Heart right ventricle (tissue), 16 donors: ENCODE results near the gene RGR. TPM values are rescaled to one million over a fixed set of nuclear protein-coding genes. Genes with fewer than 3 reads are reported as not detected.

Source experiments
- ATAC-seq, 8 donors: fragments of 200-7000 bp; cut with Tn5 transposase; one replicate each; pipeline ENCODE4 v1.9.1; 2020; ENCODE audit warnings: mild to moderate bottlenecking in 8 of 8, moderate library complexity in 8 of 8, moderate number of reproducible peaks in 1 of 8
- DNase-seq, 2 donors: peaks; one replicate each; pipeline ENCODE4 v3.0.0-alpha.2; 2020
- H3K27ac ChIP-seq, 10 donors: fragments of 200-600 bp; sonication (generic) in 2 of 10; one replicate each; pipeline versions ENCODE4 v1.5.0 to v1.8.0; 2020 to 2022; ENCODE audit warnings: mild to moderate bottlenecking in 3 of 10
- H3K27me3 ChIP-seq, 7 donors: fragments of 200-600 bp; one replicate each; pipeline ENCODE4 v1.8.0; 2021 to 2022; ENCODE audit warnings: mild to moderate bottlenecking in 2 of 7
- H3K36me3 ChIP-seq, 9 donors: fragments of 200-600 bp; sonication (generic) in 1 of 9; one replicate each; pipeline versions ENCODE4 v1.5.0 to v1.8.0; 2020 to 2022; ENCODE audit warnings: mild to moderate bottlenecking in 2 of 9
- H3K4me1 ChIP-seq, 9 donors: fragments of 200-600 bp; sonication (generic) in 1 of 9; one replicate each; pipeline versions ENCODE4 v1.5.0 to v1.8.0; 2020 to 2022; ENCODE audit warnings: mild to moderate bottlenecking in 4 of 9
- H3K4me3 ChIP-seq, 10 donors: fragments of 200-600 bp; sonication (generic) in 2 of 10; one replicate each; pipeline versions ENCODE4 v1.5.0 to v1.8.0; 2020 to 2022; ENCODE audit warnings: mild to moderate bottlenecking in 7 of 10, moderate library complexity in 2 of 10
- H3K9me3 ChIP-seq, 11 donors: fragments of 200-600 bp in 10 of 11; sonication (generic) in 2 of 11; one replicate each; pipeline versions ENCODE4 v1.5.0 to v1.8.0; 2013 to 2022; ENCODE audit warnings: mild to moderate bottlenecking in 2 of 11, control low read depth in 1 of 11, moderate library complexity in 1 of 11
- WGBS, 2 donors: extraction: QIAGEN DNeasy Blood & Tissue Kit; methylation state at CpG; one replicate each; pipeline ENCODE4 v1.1.7; 2013; ENCODE audit warnings: inconsistent platforms in 1 of 2; 5-methylcytosine and 5-hydroxymethylcytosine counted together
- intact Hi-C, 10 donors: fragments of 100-400 bp; cut with DNase I; formaldehyde crosslinking; loops; one replicate each; pipeline versions ENCODE4 v1.11.1 to v1.14.2; 2022
- polyA plus RNA-seq, 2 donors: library from polyadenylated mRNA; stranded (reverse); fragments of 200-250 nt; gene quantifications; one replicate each; pipeline ENCODE4 v1.2.3, GENCODE V29; 2013
- total RNA-seq, 10 donors: library from RNA; stranded (reverse); fragmentation: NEBNext Ultra II Directional in 3 of 10; extraction: Animal tissue kit (Norgen Biotek cat#: 25700) in 3 of 10; gene quantifications; one replicate each; pipeline versions ENCODE4 v1.2.1 to v1.2.4, GENCODE V29; 2021 to 2023
- TF ChIP-seq, protein P1 (sequence below), 9 donors: fragments of 200-600 bp; sonication (generic) in 2 of 9; IDR thresholded peaks; one replicate each; pipeline versions ENCODE4 v1.5.0 to v1.8.0; 2021 to 2022; ENCODE audit warnings: antibody characterized with exemption in 9 of 9, mild to moderate bottlenecking in 5 of 9, moderate library complexity in 1 of 9
- donor health status: Arrhythmogenic right ventricular cardiomyopathy.
- donor health status: ischemic (EF 13 %, LVEDD 7.1; RV severe dilation, severe dysfunction).
- donor health status: healthy with polysubstance abuse.
- donor health status: DM: no; HTN: yes; CAD: no.
- donor health status: DM: no; HTN: no; CAD: no.
- donor health status: ischemic (EF 25% LVEDD 6.9; RV normal size, moderate dysfunction).
- donor health status: ischemic (EF 25% LVEDD 5.7; RV mildly dilated, moderate dysfunction).
- donor health status: healthy.
- donor health status: DM: yes; HTN: yes; CAD: no.
- donor health status: Ischemic cardiomyopathy.
- donor health status: ischemic (EF 35%, LVEDD 5.7; RV mildly dilated, moderate dysfunction).
- donor health status: nonischemic (EF 11% LVEDD 7.7; RV severe dilation, severe dysfunction).
- donor health status: DM: yes; HTN: yes; CAD: no.
- donor health status: PGD.
- donor health status: ischemic (EF 29% LVEDD 5.4; RV normal size, mild dysfunction).
- donor health status: nonischemic (EF 23%, LVEDD 6.1; RV moderate dilation, normal function).

RGR gene
- total and polyA plus RNA-seq, 12 donors = 0.13 to 4.0 (median 0.53) TPM; not detected in 5

DNA sequence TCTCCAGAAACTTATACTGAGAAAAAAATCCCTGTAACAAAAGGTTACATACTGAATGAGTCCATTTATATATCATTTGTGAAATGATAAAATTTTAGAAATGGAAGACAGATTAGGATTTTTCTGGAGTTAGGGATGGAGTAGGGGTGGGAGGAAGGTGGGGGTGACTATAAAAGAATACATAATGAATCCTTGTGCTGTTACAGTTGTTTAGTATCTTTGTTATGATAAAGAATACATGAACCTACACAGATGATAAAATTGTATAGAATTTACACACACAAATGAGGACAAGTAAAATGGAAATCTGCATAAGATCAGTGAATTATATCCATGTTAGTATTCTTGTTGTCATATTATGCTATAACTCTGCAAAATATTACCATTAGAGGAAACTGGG lies 41.8 kb downstream of the RGR start:
- Histone ChIP-seq H3K36me3 (no peaks in the 10 kb centered on the region), H3K27me3 (no peaks in the 10 kb centered on the region), H3K27ac (no peak overlapping the region), H3K4me3 (no peak overlapping the region), H3K9me3 (no peaks in the 10 kb centered on the region), H3K4me1 (no peaks in the 10 kb centered on the region)
- DNase-seq (no peak), ATAC-seq (no peak)
- TF ChIP-seq, protein P1, sequence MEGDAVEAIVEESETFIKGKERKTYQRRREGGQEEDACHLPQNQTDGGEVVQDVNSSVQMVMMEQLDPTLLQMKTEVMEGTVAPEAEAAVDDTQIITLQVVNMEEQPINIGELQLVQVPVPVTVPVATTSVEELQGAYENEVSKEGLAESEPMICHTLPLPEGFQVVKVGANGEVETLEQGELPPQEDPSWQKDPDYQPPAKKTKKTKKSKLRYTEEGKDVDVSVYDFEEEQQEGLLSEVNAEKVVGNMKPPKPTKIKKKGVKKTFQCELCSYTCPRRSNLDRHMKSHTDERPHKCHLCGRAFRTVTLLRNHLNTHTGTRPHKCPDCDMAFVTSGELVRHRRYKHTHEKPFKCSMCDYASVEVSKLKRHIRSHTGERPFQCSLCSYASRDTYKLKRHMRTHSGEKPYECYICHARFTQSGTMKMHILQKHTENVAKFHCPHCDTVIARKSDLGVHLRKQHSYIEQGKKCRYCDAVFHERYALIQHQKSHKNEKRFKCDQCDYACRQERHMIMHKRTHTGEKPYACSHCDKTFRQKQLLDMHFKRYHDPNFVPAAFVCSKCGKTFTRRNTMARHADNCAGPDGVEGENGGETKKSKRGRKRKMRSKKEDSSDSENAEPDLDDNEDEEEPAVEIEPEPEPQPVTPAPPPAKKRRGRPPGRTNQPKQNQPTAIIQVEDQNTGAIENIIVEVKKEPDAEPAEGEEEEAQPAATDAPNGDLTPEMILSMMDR (IDR thresholded peaks at IDR 0.05) = no peak
- intact Hi-C loops = no loop called here

DNA sequence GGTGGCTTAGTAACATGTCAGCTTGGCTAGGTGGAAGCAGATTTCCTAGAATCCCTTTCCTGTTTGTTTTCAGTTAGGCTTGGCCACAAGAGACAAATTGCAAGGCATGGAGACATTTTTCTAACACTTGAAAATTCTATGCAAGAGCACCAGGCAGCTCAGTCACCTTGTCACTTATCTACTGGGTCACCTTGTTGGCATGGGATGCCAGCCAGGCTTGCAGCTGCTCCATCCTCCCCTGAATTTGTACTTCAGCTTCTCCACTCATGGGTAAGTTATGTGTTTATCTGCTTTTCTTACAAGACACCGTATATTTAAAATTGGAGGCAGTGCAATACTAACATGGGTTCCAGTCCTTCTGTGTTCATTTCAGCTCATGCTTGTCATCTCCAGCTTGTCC lies 43.3 kb downstream of the RGR start:
- WGBS, 2 donors = 87 to 92% methylated on average over 1 of the region's 1 CpG
- DNase-seq = no peak
- intact Hi-C loops = no loop called here
- ATAC-seq = no peak
- no peaks in the 10 kb centered on the region for H3K9me3 ChIP-seq
- no peaks in the 10 kb centered on the region for H3K36me3 ChIP-seq
- H3K27ac ChIP-seq = no peak overlapping the region
- no peak overlapping the region for H3K4me3 ChIP-seq
- H3K4me1 ChIP-seq = no peaks in the 10 kb centered on the region
- H3K27me3 ChIP-seq = no peaks in the 10 kb centered on the region
- TF ChIP-seq, protein P1 (IDR thresholded peaks at IDR 0.05) = no peak

DNA sequence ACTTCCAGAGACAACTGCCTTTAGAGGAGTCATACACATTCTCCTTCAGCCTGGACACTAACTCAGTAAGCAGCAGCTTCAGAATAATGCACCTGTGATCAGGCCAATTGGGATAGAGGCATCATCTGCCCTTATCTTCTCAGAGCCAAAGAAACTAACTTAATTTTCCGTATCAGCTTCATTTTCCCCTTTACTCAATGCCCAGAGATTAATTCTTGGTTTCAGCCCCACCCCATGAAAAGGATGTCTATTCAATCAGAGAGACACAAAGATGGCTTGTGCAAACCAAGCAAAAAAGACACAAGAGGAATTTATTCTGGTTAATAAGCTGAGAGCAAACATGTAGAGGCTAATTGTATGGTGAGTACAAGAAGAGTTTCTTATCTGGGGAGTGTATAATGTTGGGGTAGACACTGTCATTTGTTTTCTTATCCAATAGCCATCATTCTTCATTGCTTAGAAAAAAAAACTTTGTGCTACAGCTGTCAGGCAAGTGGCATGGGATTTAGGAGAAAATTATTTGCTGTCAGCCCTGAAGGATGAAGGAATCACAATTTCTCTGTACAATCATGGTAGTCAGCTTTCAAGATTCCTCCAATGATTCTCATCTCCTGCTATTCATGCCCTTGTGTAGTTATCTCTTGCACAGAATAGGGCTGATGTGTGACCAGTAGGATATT lies 44.8 kb downstream of the RGR start:
- TF ChIP-seq, protein P1 (IDR thresholded peaks at IDR 0.05) = no peak
- no peaks in the 10 kb centered on the region for H3K9me3 ChIP-seq
- H3K36me3 ChIP-seq = no peaks in the 10 kb centered on the region
- H3K27ac ChIP-seq = no peak overlapping the region
- no peak for ATAC-seq
- intact Hi-C loops = no loop called here
- no peak overlapping the region for H3K4me3 ChIP-seq
- peaks cover 0 to 2% (median 0%) of the 10 kb centered on the region in 9 donors for H3K4me1 ChIP-seq
- WGBS, 2 donors = 66 to 70% methylated on average over 1 of the region's 1 CpG
- DNase-seq = no peak
- no peaks in the 10 kb centered on the region for H3K27me3 ChIP-seq

DNA sequence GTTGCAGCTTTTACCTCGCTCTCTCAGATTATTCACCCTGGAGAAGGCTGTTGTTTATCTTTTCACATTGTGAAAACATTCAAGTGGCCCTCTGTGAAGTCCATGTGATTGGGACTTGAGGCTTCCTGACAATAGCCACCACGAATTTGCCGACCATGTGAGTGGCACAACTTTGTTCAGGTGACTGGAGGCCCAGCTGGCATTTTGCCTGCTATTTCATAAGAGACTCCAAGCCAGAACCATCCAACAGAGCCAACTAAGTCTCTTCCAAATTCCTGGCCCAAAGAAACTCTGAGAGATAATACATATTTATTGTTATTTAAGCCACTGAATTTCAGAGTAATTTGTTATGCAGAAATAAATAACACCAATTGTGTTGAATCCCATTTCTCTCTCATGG lies 45.4 kb downstream of the RGR start:
- H3K4me1 ChIP-seq = peaks cover 0 to 8% (median 0%) of the 10 kb centered on the region in 9 donors
- 59 to 67% methylated on average over 3 of the region's 3 CpGs for WGBS, 2 donors
- intact Hi-C loops = no loop called here

More for the DNA sequence above, 45.4 kb downstream of the RGR start:
- Histone ChIP-seq H3K9me3 (no peaks in the 10 kb centered on the region), H3K36me3 (no peaks in the 10 kb centered on the region), H3K4me3 (no peak overlapping the region), H3K27ac (no peak overlapping the region), H3K27me3 (no peaks in the 10 kb centered on the region)
- TF ChIP-seq, protein P1 (IDR thresholded peaks at IDR 0.05) = no peak
- ATAC-seq (no peak), DNase-seq (no peak)
